HG02852 (cell line): ENCODE results near the gene ANGEL1.

Source experiments
- ATAC-seq: cut with Tn5 transposase; IDR thresholded peaks from one replicate; pipeline ENCODE4 v1.9.1; 2021; ENCODE audit warnings: mild to moderate bottlenecking, moderate library complexity; ENCODE audit not compliant: unreplicated experiment

ANGEL1 gene

GRCh38 chr14:76826122-76826521 is 13.4 kb upstream of the ANGEL1 start, which contains the start of gene LRRC74A:
LRRC74A (plus strand) TSS chr14:76826408; CDS start chr14:76826698, 290 bp downstream.
- no peak for ATAC-seq

DNA sequence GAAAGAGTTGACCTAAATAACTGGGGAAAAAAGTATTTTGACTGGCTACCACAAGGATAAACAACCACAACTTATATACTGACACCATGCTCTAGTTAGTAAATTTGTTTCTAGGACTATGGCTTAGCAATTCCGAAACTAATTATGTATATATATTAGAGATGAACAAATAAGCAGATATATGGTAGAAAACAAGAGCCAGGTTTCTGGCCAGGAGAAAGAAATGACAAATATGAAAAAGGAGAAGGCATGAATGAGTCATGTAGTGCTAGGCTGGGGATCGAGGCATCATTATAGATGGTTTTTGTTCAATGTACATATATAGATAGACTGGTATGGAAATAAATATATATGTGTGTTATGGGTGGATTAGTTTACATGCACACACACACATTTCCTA is 8.0 kb upstream of the ANGEL1 start:
- no peak for ATAC-seq

- ATAC-seq: no peak
Measured at GRCh38 chr14:76814726-76815645, 2.3 kb upstream of the ANGEL1 start.

DNA sequence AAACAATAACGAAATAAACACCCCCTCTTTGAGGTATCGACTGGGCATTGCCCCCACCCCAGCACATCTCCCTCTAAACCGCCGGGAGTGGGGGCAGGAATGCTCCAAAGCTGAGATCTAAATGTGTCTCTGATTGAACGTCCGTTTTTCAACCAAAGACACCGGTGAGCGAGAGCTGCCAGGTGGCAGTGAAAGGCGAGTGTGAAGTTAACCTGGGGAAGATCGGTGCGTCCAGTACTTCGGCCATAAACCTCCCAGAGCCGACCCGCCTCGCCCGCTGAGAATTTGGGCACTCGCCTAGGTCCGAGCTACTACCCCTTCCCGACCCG is 625 bp downstream of the ANGEL1 start:
- ATAC-seq: no peak

- no peak for ATAC-seq
Measured at GRCh38 chr14:76811561-76811960, 1.1 kb downstream of the ANGEL1 start.

- ATAC-seq: no peak
Measured at GRCh38 chr14:76810953-76811400, 1.7 kb downstream of the ANGEL1 start.

GRCh38 chr14:76810525-76810924 is 2.2 kb downstream of the ANGEL1 start:
- no peak for ATAC-seq

DNA sequence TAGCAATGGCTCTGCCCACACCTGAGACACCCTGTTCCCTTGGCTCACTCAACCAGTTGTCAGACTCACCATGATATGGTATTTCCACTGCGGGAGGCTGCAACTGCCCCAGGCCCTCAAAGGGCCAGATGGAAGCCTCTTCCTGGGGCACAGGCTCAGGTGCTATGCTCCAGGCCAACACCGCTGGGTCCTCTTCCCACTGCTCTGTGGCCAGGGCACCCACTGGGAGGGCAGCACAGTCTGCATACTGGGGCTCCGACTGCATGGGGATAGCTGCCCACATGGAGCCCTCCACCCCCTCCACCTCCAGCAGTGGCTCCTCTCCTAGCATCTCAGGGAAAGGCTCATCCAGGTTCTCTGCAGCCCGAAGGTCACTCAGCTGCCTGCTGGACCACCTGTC is 3.7 kb downstream of the ANGEL1 start:
- ATAC-seq: no peak

GRCh38 chr14:76808011-76808410 is 4.7 kb downstream of the ANGEL1 start:
- no peak for ATAC-seq

DNA sequence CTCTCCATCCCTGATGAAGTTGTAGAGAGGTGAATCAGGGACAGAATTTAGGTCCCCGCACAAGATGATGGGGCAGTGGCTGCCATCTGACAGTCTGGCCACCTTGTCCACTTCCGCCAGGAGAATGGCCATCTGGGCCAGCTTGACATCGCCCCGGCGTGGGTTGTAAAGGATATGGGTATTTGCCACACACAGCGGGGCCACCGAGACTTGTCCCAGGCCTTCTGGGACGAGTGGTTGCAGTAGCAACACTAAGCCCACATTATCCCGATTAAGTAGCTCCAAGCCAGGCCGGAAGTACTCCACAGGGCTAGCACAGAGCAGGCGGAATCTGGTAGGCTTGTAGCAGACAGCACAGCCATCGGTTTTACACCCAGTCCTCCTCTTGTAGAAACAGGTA is 6.2 kb downstream of the ANGEL1 start:
- no peak for ATAC-seq

GRCh38 chr14:76793956-76794355 is 18.7 kb downstream of the ANGEL1 start:
- no peak for ATAC-seq

- ATAC-seq: no peak
Measured at GRCh38 chr14:76793324-76793723, 19.4 kb downstream of the ANGEL1 start.

GRCh38 chr14:76792422-76792821 is 20.3 kb downstream of the ANGEL1 start:
- no peak for ATAC-seq

DNA sequence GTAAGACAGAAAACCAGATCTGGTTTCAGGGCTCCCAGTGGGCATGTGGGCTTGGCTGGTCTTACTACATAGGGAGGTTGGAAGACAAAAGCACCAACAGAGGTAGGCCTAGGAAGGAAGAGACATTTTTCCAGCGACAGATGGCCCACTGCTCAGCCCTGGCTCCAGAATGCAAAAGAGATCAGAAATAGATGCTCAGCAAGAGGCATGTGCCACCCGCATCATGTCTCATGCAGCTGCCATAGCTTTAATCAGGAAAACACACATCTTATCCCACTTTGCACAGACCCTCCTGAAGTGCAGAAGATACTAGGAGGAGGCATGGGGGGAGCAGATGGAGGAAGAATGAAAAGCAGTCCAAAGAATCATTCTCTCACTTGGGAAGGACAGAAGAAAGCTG is 26.1 kb downstream of the ANGEL1 start:
- ATAC-seq: no peak

GRCh38 chr14:76784881-76785280 is 27.8 kb downstream of the ANGEL1 start:
- ATAC-seq: no peak

GRCh38 chr14:76784266-76784874 is 28.3 kb downstream of the ANGEL1 start:
- no peak for ATAC-seq

DNA sequence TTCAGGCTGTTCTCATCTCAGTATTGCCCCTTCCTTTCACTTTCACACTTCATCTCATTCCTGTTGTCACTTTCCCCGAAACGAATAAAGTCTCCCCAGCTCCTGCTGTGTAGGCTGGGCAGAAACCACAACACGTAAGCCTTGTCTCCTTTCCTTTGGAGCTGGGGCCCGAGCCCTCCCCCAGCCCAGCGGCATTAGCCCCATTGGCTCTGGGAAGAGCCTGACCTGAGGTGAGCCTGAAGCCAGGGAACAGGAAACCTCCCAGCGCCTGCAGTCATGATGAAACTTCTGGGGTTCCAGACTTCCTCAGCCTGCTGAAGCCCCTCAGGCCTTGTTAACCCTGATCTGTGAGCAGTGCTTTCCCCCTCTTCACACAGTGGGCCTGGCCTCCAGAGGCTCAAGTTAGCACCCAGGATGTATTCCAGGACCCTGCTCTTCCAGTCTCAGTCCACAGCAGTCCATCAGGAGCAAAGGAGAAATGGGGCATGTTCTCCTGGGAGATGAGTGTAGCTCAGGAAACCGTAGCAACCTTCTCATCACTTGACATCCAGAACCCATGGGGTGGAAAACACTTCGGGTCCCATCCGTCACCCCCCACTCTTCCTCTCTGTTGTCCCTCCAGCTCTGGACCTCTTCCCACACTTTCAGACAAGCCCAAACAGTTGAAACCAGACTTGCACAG is 29.7 kb downstream of the ANGEL1 start:
- ATAC-seq: no peak

DNA sequence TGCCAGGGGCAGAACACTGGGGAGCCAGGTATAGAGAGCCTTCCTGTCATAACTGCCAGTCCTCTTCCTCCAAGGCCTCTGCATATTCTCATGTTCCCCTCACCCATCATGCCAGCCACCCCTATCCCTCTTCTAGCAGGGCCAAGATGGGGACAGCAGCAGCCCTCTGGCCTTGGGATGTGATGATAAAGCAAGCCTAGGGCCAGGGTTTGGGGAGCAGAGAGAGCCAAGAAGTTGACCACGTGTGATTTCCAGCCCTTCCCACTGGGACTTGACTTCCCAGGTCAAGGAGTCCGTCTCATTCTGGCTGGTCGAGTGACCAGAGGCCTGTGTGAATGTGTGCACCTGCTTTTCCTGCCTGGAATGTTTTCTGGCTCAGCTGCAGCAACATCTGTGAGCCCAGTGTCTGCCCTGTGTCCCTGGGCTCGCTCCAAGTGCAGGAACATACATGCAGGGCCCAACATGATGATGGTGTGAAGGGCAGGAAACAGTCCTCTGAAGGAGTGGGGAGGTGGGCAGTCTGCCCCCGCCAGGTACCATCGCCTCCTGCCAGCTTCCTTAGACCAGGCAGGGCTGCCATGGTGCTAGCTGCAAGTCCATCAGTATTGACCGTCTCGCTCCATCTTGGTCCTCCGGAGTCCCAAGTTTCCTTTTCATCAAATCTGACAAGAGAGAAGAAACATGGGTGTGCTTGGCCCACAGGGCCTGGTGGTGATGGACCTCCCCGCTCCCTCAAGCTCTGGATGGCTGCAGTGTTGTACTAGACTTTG is 30.4 kb downstream of the ANGEL1 start:
- no peak for ATAC-seq

DNA sequence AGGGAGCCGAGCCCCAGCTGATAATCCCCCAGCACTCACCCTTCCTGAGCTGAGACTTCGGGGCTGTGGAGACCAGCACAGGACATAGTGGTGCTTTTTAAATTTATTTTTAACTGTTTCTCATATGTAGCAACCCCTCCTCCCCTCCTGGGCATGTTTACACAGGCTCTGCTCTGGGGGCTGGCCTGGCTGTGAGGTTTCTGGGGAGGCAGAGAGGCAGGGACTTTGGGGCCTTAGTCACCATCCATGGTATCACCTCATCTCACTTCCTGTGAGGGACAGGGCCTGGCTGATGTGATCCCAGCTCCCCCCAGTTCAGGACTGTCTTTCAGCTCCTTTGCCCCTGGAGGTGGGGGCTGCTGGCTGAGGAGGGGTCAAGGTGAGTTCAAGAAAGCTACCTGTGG is 31.0 kb downstream of the ANGEL1 start:
- ATAC-seq: no peak

- no peak for ATAC-seq
Measured at GRCh38 chr14:76780875-76781647, 31.6 kb downstream of the ANGEL1 start.
